HepG2 (cell line): ENCODE measurements around the gene SLC1A2.

Experiments used
- CTCF ChIP-seq: sonication (generic); formaldehyde crosslinking; IDR thresholded peaks from 2 replicates; pipeline ENCODE4 v1.5.0; 2020; ENCODE audit warnings: mild to moderate bottlenecking, missing genetic modification reagents, moderate library complexity
- DNMT1 ChIP-seq: sonication (generic); formaldehyde crosslinking; IDR thresholded peaks from 2 replicates; pipeline ENCODE4 v1.5.1; 2020; ENCODE audit warnings: mild to moderate bottlenecking, missing genetic modification reagents
- MLLT10 ChIP-seq: sonication (generic); formaldehyde crosslinking; IDR thresholded peaks from 2 replicates; pipeline ENCODE4 v1.4.0; 2020; ENCODE audit warnings: missing genetic modification reagents
- PHF8 ChIP-seq: sonication (generic); formaldehyde crosslinking; IDR thresholded peaks from 2 replicates; pipeline ENCODE4 v1.5.0; 2020; ENCODE audit warnings: missing genetic modification reagents
- RAD21 ChIP-seq: fragments of 450-650 bp; formaldehyde crosslinking; IDR thresholded peaks from 2 replicates; pipeline ENCODE4 v1.5.0; 2020; ENCODE audit warnings: mild to moderate bottlenecking
- TP53 ChIP-seq: sonication (generic); formaldehyde crosslinking; conservative IDR thresholded peaks from 2 replicates; pipeline ENCODE4 v1.4.0; 2020; ENCODE audit warnings: missing genetic modification reagents
- XBP1 ChIP-seq: sonication (generic); formaldehyde crosslinking; IDR thresholded peaks from 2 replicates; pipeline ENCODE4 v1.5.0; 2020; ENCODE audit warnings: missing genetic modification reagents
- ZBTB1 ChIP-seq: sonication (generic); formaldehyde crosslinking; IDR thresholded peaks from 2 replicates; pipeline ENCODE4 v1.4.0; 2020; ENCODE audit warnings: missing genetic modification reagents, borderline replicate concordance
- ZNF18 ChIP-seq: sonication (generic); formaldehyde crosslinking; IDR thresholded peaks from 2 replicates; pipeline ENCODE4 v1.8.0; 2022; ENCODE audit warnings: mild to moderate bottlenecking, missing genetic modification reagents; ENCODE audit not compliant: insufficient replicate concordance

DNA sequence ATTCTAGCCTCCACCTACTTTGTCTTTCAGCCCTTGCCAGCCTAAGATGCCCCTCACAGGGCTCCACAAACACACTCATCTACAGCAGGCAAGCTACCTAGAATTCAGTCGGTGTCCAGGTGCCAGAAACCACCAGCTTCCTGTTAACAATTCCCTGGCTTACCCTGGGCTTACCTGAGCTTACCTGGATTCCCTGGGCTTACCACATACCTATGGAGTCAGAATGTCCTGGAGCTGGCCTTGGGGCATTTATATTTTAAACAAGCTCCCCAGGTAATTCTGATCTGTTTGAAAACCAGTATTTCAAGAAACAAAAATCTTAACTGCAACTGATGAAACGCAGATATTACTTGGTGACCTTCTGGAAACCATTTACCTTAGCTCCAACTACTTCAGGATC lies 123.6 kb downstream of the SLC1A2 start:
- TF ChIP-seq ZBTB1 (CRISPR knock-in tag): no peak
- no peak for TF ChIP-seq MLLT10 (CRISPR knock-in tag)
- TF ChIP-seq CTCF: no peak
- TF ChIP-seq XBP1 (CRISPR knock-in tag): no peak
- no peak for TF ChIP-seq RAD21 (CRISPR knock-in tag)
- no peak for TF ChIP-seq PHF8 (CRISPR knock-in tag)
- TF ChIP-seq TP53 (CRISPR knock-in tag): no peak
- TF ChIP-seq DNMT1: no peak
- TF ChIP-seq ZNF18 (CRISPR knock-in tag): no peak
